Measurements from ENCODE around the gene KSR2.

Gene KSR2

GRCh38 chr12:117854339-117855012, 114.3 kb downstream of the KSR2 start (continued):
- TF ChIP-seq ZBTB10 (tag by site-specific recombination; IDR thresholded peaks at IDR 0.05) (no peak), ZNF621 (tag by site-specific recombination; IDR thresholded peaks at IDR 0.05) (no peak), ZNF433 (tag by site-specific recombination; IDR thresholded peaks at IDR 0.05; ENCODE audit: low read depth) (no peak), SETDB1 (IDR thresholded peaks at IDR 0.05; ENCODE audit: insufficient read length, low read length) (no peak), ZNF843 (tag by site-specific recombination; IDR thresholded peaks at IDR 0.05) (no peak), ZNF416 (tag by site-specific recombination; IDR thresholded peaks at IDR 0.05) (no peak), PRDM4 (tag by site-specific recombination; IDR thresholded peaks at IDR 0.05) (no peak), ZNF423 (tag by site-specific recombination; IDR thresholded peaks at IDR 0.05) (no peak), ZNF292 (tag by site-specific recombination; IDR thresholded peaks at IDR 0.05; ENCODE audit: borderline replicate concordance, low read depth) (no peak), ZNF157 (tag by site-specific recombination; IDR thresholded peaks at IDR 0.05) (no peak), ZNF654 (tag by site-specific recombination; IDR thresholded peaks at IDR 0.05; ENCODE audit: low read depth) (peak; percentile 49), BCL11B (tag by site-specific recombination; IDR thresholded peaks at IDR 0.05; ENCODE audit: low read depth) (no peak), ZNF324 (tag by site-specific recombination; IDR thresholded peaks at IDR 0.05) (no peak)

GRCh38 chr12:117853600-117853999, 115.2 kb downstream of the KSR2 start:
- Histone ChIP-seq H3K27ac (ENCODE audit: extremely low read depth, low read depth, low read length) (no peak overlapping the region), H3K4me1 (ENCODE audit: control insufficient read depth, insufficient read depth, low read length) (no peaks in the 10 kb centered on the region), H3K9me3 (ENCODE audit: control insufficient read depth, insufficient read depth, low read depth, low read length) (no peaks in the 10 kb centered on the region), H3K36me3 (ENCODE audit: control insufficient read depth in 2 of 2, insufficient read depth in 1 of 2, low read length in 2 of 2) (no peaks in the 10 kb centered on the region), H3K4me3 (ENCODE audit: low read depth, low read length) (no peak overlapping the region)
- ChIA-PET POLR2A (no interaction called here), CTCF (interaction anchor here (0.6 to 1.1 kb wide), 5 partner anchors 36 to 487 kb away, joined by 3 read pairs; no protein-coding TSS in a partner anchor)
- TF ChIP-seq ZNF600 (tag by site-specific recombination; IDR thresholded peaks at IDR 0.05): no peak
- TF ChIP-seq ZNF596 (tag by site-specific recombination; IDR thresholded peaks at IDR 0.05): no peak
- no peak for TF ChIP-seq ZNF677 (tag by site-specific recombination; IDR thresholded peaks at IDR 0.05)
- no peak for TF ChIP-seq BCL11B (tag by site-specific recombination; IDR thresholded peaks at IDR 0.05; ENCODE audit: low read depth)
- no peak for TF ChIP-seq ZBTB8A (tag by site-specific recombination; IDR thresholded peaks at IDR 0.05)
- TF ChIP-seq SP7 (tag by site-specific recombination; IDR thresholded peaks at IDR 0.05): no peak
- TF ChIP-seq ZNF501 (tag by site-specific recombination; IDR thresholded peaks at IDR 0.05): no peak
- no peak for TF ChIP-seq ZNF768 (tag by site-specific recombination; IDR thresholded peaks at IDR 0.05)
- no peak for TF ChIP-seq ZBTB44 (tag by site-specific recombination; IDR thresholded peaks at IDR 0.05)
- no peak for TF ChIP-seq PRDM4 (tag by site-specific recombination; IDR thresholded peaks at IDR 0.05)

Measured in HEK293 (cell line).